Mesenchymal stem cell (in vitro differentiated cells and primary cell): ENCODE measurements around the gene EEFSEC.
A peak's percentile ranks its signal among the peaks of the same experiment; 100 is the strongest.

Experiments used
- DNase-seq: peaks from one replicate; pipeline ENCODE4 v3.0.0-alpha.2; 2013
- H2AFZ ChIP-seq: one replicate; pipeline ENCODE4 v1.6.1; 2013; ENCODE audit warnings: low read depth, mild to moderate bottlenecking, control low read depth, inconsistent platforms, low read length, moderate library complexity
- H2AK5ac ChIP-seq: 2 replicates; pipeline ENCODE4 v1.6.1; 2013; ENCODE audit warnings: low read length, moderate library complexity, mild to moderate bottlenecking, inconsistent platforms; ENCODE audit not compliant: severe bottlenecking
- H2BK120ac ChIP-seq: one replicate; pipeline ENCODE4 v1.6.1; 2013; ENCODE audit warnings: low read depth, mild to moderate bottlenecking, inconsistent platforms, low read length, moderate library complexity
- H2BK12ac ChIP-seq, 2 experiments: one replicate each; pipeline ENCODE4 v1.6.1; 2013; ENCODE audit warnings: inconsistent platforms in 2 of 2, low read length in 2 of 2, mild to moderate bottlenecking in 2 of 2, moderate library complexity in 2 of 2, control low read depth in 1 of 2
- H2BK15ac ChIP-seq: one replicate; pipeline ENCODE4 v1.6.1; 2013; ENCODE audit warnings: mild to moderate bottlenecking, low read depth, inconsistent platforms; ENCODE audit not compliant: poor library complexity, severe bottlenecking
- H2BK5ac ChIP-seq: 2 replicates; pipeline ENCODE4 v1.6.1; 2013; ENCODE audit warnings: low read depth, mild to moderate bottlenecking, low read length, control low read depth, inconsistent platforms; ENCODE audit not compliant: poor library complexity, severe bottlenecking
- H3K14ac ChIP-seq, 2 experiments: one replicate each; pipeline ENCODE4 v1.6.1; 2013; ENCODE audit warnings: inconsistent platforms in 2 of 2, low read length in 2 of 2, control low read depth in 1 of 2, mild to moderate bottlenecking in 1 of 2, moderate library complexity in 1 of 2
- H3K18ac ChIP-seq, 2 experiments: one replicate each; pipeline ENCODE4 v1.6.1; 2013; ENCODE audit warnings: inconsistent platforms in 2 of 2, low read length in 2 of 2, control low read depth in 1 of 2, low read depth in 1 of 2, mild to moderate bottlenecking in 1 of 2
- H3K23ac ChIP-seq, 2 experiments: one replicate each; pipeline ENCODE4 v1.6.1; 2013; ENCODE audit warnings: inconsistent platforms in 2 of 2, low read length in 2 of 2, mild to moderate bottlenecking in 2 of 2, moderate library complexity in 2 of 2, control low read depth in 1 of 2
- H3K27ac ChIP-seq: 2 replicates; pipeline ENCODE4 v1.5.1; 2013; ENCODE audit warnings: mild to moderate bottlenecking, moderate library complexity, low read length, control low read depth, inconsistent platforms; ENCODE audit not compliant: poor library complexity, severe bottlenecking
- H3K27me3 ChIP-seq, 2 experiments: 2 replicates each; pipeline versions ENCODE4 v1.6.1 to v1.7.0; 2013; ENCODE audit warnings: low read length in 2 of 2, mild to moderate bottlenecking in 2 of 2, moderate library complexity in 2 of 2, control low read depth in 1 of 2, inconsistent platforms in 1 of 2; ENCODE audit not compliant: control insufficient read depth in 1 of 2, insufficient read depth in 1 of 2
- H3K36me3 ChIP-seq, 2 experiments: 2 replicates each; pipeline versions ENCODE4 v1.6.1 to v1.7.0; 2013; ENCODE audit warnings: low read length in 2 of 2, control low read depth in 1 of 2, inconsistent platforms in 1 of 2, low read depth in 1 of 2, mild to moderate bottlenecking in 1 of 2; ENCODE audit not compliant: insufficient read depth in 2 of 2, control insufficient read depth in 1 of 2
- H3K4ac ChIP-seq, 2 experiments: one replicate each; pipeline ENCODE4 v1.6.1; 2013; ENCODE audit warnings: inconsistent platforms in 2 of 2, low read length in 2 of 2, mild to moderate bottlenecking in 2 of 2, moderate library complexity in 2 of 2, control low read depth in 1 of 2, low read depth in 1 of 2
- H3K4me1 ChIP-seq: 2 replicates; pipeline ENCODE4 v1.6.1; 2013; ENCODE audit warnings: low read depth, low read length, control low read depth; ENCODE audit not compliant: control insufficient read depth, insufficient read depth
- H3K4me2 ChIP-seq: 2 replicates; pipeline ENCODE4 v1.6.1; 2013; ENCODE audit warnings: low read length, mild to moderate bottlenecking, inconsistent platforms; ENCODE audit not compliant: poor library complexity, severe bottlenecking
- H3K4me3 ChIP-seq, 2 experiments: 2 replicates each; pipeline versions ENCODE4 v1.5.1 to v1.7.0; 2013; ENCODE audit warnings: low read length in 2 of 2, mild to moderate bottlenecking in 2 of 2, control low read depth in 1 of 2, low read depth in 1 of 2; ENCODE audit not compliant: insufficient read depth in 1 of 2
- H3K79me1 ChIP-seq: replicated peaks from 2 replicates; pipeline ENCODE4 v1.6.1; 2013; ENCODE audit warnings: mild to moderate bottlenecking, control low read depth, low read length, inconsistent platforms; ENCODE audit not compliant: poor library complexity, severe bottlenecking
- H3K9ac ChIP-seq: 2 replicates; pipeline ENCODE4 v1.7.0; 2013; ENCODE audit warnings: mild to moderate bottlenecking, low read length, moderate library complexity
- H3K9me3 ChIP-seq: 2 replicates; pipeline ENCODE4 v1.7.0; 2013; ENCODE audit warnings: mild to moderate bottlenecking, low read length; ENCODE audit not compliant: control insufficient read depth
- H4K8ac ChIP-seq: one replicate; pipeline ENCODE4 v1.6.1; 2013; ENCODE audit warnings: inconsistent platforms, mild to moderate bottlenecking, low read length, moderate library complexity
- H4K91ac ChIP-seq: one replicate; pipeline ENCODE4 v1.6.1; 2013; ENCODE audit warnings: mild to moderate bottlenecking, low read length, inconsistent platforms
- WGBS: methylation state at CpG from one replicate; pipeline ENCODE4 v1.1.7; 2013; ENCODE audit warnings: mixed read lengths; 5-methylcytosine and 5-hydroxymethylcytosine counted together

EEFSEC gene

DNA sequence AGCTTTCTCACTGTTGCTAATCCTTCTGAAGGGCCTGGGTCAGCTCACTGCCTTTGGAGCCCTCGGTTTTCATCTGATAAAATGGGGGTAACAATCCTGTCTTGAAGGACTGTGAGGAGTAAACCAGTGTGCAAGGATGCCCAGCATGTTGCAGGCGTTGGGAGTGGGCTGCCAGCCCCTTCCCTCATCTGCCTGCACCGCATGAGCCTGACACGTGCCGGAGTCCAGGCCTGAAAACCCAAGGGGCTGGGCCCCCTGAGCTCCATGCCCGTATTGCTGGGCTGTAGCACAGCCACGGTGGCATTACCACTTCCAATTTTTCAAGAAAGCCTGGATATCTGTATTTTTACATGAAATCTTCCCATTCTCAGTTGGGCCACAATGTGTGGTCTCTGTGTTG, 215.3 kb downstream of the EEFSEC start:
- Histone ChIP-seq H3K23ac (no peak overlapping the region), H2AFZ (no peak overlapping the region), H3K4ac (no peak overlapping the region), H3K14ac (no peak overlapping the region), H3K9ac (no peak overlapping the region), H2BK5ac (no peak overlapping the region), H4K8ac (no peak overlapping the region), H3K9me3 (no peaks in the 10 kb centered on the region), H3K27ac (no peak overlapping the region), H2AK5ac (no peak overlapping the region), H3K18ac (no peak overlapping the region), H3K27me3 (peaks cover 0 to 3% of the 10 kb centered on the region in 2 experiments), H3K4me1 (peaks cover 9% of the 10 kb centered on the region), H4K91ac (no peak overlapping the region), H2BK15ac (no peak overlapping the region), H2BK120ac (no peak overlapping the region), H3K36me3 (peaks cover 0 to 8% of the 10 kb centered on the region in 2 experiments), H3K4me3 (no peak overlapping the region), H2BK12ac (peak overlapping the region in 1 of 2 experiments; percentile 40), H3K79me1 (no peaks in the 10 kb centered on the region), H3K4me2 (no peak overlapping the region)
- WGBS = 92% methylated on average over 7 of the region's 7 CpGs
- DNase-seq = no peak

- Histone ChIP-seq H3K9me3 (no peaks in the 10 kb centered on the region), H2BK15ac (no peak overlapping the region)
Observed at GRCh38 chr3:128369121-128369703, 215.9 kb downstream of the EEFSEC start.

GRCh38 chr3:128369881-128370642, 216.8 kb downstream of the EEFSEC start:
- H3K4ac ChIP-seq = no peak overlapping the region
- H3K36me3 ChIP-seq = peaks cover 0 to 3% of the 10 kb centered on the region in 2 experiments
- H2BK120ac ChIP-seq = no peak overlapping the region
- no peak overlapping the region for H2BK15ac ChIP-seq
- no peak overlapping the region for H3K23ac ChIP-seq
- H2BK12ac ChIP-seq = no peak overlapping the region
- H3K27ac ChIP-seq = no peak overlapping the region
- no peak overlapping the region for H2AK5ac ChIP-seq
- no peaks in the 10 kb centered on the region for H3K27me3 ChIP-seq
- H3K4me3 ChIP-seq = no peak overlapping the region
- no peak overlapping the region for H3K9ac ChIP-seq
- peaks cover 9% of the 10 kb centered on the region for H3K4me1 ChIP-seq
- H2BK5ac ChIP-seq = no peak overlapping the region
- no peak overlapping the region for H4K8ac ChIP-seq
- H2AFZ ChIP-seq = no peak overlapping the region
- no peak overlapping the region for H3K14ac ChIP-seq
- H3K9me3 ChIP-seq = no peaks in the 10 kb centered on the region
- H3K4me2 ChIP-seq = no peak overlapping the region
- H3K18ac ChIP-seq = no peak overlapping the region
- WGBS = 85% methylated on average over 9 of the region's 10 CpGs
- H3K79me1 ChIP-seq = no peaks in the 10 kb centered on the region
- H4K91ac ChIP-seq = no peak overlapping the region
- no peak for DNase-seq

More at GRCh38 chr3:128369121-128369703, 215.9 kb downstream of the EEFSEC start:
- WGBS = 87% methylated on average over 2 of the region's 2 CpGs
- Histone ChIP-seq H3K9ac (no peak overlapping the region), H3K4ac (no peak overlapping the region), H2BK5ac (no peak overlapping the region), H4K91ac (no peak overlapping the region), H3K4me3 (no peak overlapping the region), H2AK5ac (no peak overlapping the region), H3K23ac (no peak overlapping the region), H3K4me1 (peaks cover 9% of the 10 kb centered on the region), H2BK120ac (no peak overlapping the region), H3K4me2 (no peak overlapping the region), H3K27ac (no peak overlapping the region), H2BK12ac (no peak overlapping the region), H3K27me3 (peaks cover 0 to 1% of the 10 kb centered on the region in 2 experiments), H3K36me3 (peaks cover 0 to 8% of the 10 kb centered on the region in 2 experiments), H2AFZ (no peak overlapping the region), H3K14ac (no peak overlapping the region), H3K18ac (no peak overlapping the region), H3K79me1 (no peaks in the 10 kb centered on the region), H4K8ac (no peak overlapping the region)
- DNase-seq = no peak

GRCh38 chr3:128372281-128372680, 219.0 kb downstream of the EEFSEC start:
- Histone ChIP-seq H3K14ac (no peak overlapping the region), H3K27ac (no peak overlapping the region), H3K23ac (no peak overlapping the region), H3K4ac (no peak overlapping the region), H4K8ac (no peak overlapping the region), H2BK12ac (no peak overlapping the region), H3K4me2 (no peak overlapping the region), H3K18ac (no peak overlapping the region), H3K4me3 (no peak overlapping the region), H2BK15ac (no peak overlapping the region), H3K27me3 (no peaks in the 10 kb centered on the region), H3K9ac (no peak overlapping the region), H4K91ac (no peak overlapping the region), H2AFZ (no peak overlapping the region), H2BK120ac (no peak overlapping the region), H3K36me3 (peaks cover 0 to 3% of the 10 kb centered on the region in 2 experiments), H3K4me1 (peaks cover 8% of the 10 kb centered on the region), H3K79me1 (no peaks in the 10 kb centered on the region), H3K9me3 (no peaks in the 10 kb centered on the region), H2AK5ac (no peak overlapping the region), H2BK5ac (no peak overlapping the region)
- no peak for DNase-seq
- 92% methylated on average over 5 of the region's 5 CpGs for WGBS
